ENCODE measurements around the gene R3HDM2. TPM values are rescaled to one million over a fixed set of nuclear protein-coding genes. Genes with fewer than 3 reads are reported as not detected.

Gene R3HDM2
- total and polyA plus RNA-seq, 2 of the 13 experiments (the other 11 are each of a cell fraction or from before 2014, with no cell fraction given) = 11.1 to 23.5 TPM

- Histone ChIP-seq H3K36me3 (replicated peaks in 1 of 2; ENCODE audit: control insufficient read depth in 1 of 2, insufficient read depth in 2 of 2, low read length in 2 of 2) (no peaks in the 10 kb centered on the region), H3K4me2 (ENCODE audit: low read depth, low read length) (no peak overlapping the region), H3K27me3 (ENCODE audit: control insufficient read depth in 1 of 2, insufficient read depth in 2 of 2, low read length in 2 of 2) (no peaks in the 10 kb centered on the region), H3K4me1 (ENCODE audit: insufficient read depth, low read length) (peaks cover 28% of the 10 kb centered on the region), H3K4me3 (replicated peaks in 1 of 3; ENCODE audit: insufficient read depth in 1 of 3, low read depth in 2 of 3, low read length in 3 of 3) (no peak overlapping the region), H3K79me2 (ENCODE audit: insufficient read depth, low read length) (no peaks in the 10 kb centered on the region), H3K9me3 (ENCODE audit: low read length) (no peaks in the 10 kb centered on the region), H3K9ac (ENCODE audit: insufficient read depth, low read depth, low read length) (no peak overlapping the region), H4K20me1 (ENCODE audit: insufficient read depth, low read length) (no peaks in the 10 kb centered on the region), H3K27ac (ENCODE audit: extremely low read length, insufficient read depth, low read length) (no peak overlapping the region), H2AFZ (ENCODE audit: low read length) (no peak overlapping the region)
- DNase-seq (ENCODE audit: low spot score) = no peak
- ChIA-PET POLR2A (interaction anchor here (2.9 kb wide), 1 partner anchor 69 kb away, joined by 13 read pairs; the partner anchor contains the start of gene INHBC), CTCF (ENCODE audit: low intra/inter-chr PET ratio, low total read pairs) (no interaction called here)
- FAIRE-seq = no peak
- ATAC-seq = no peak
- no TSS peak for BruUV-seq (replicated peaks)
- WGBS (ENCODE audit: low lambda C conversion rate) = 98% methylated on average over 3 of the region's 3 CpGs
- in situ Hi-C loops (cut with HindIII; ENCODE audit: extremely low pct_ligation_motif_present, low pct_unique_long_range_greater_than_20kb) = no loop called here
- intact Hi-C loops (cut with micrococcal nuclease; ENCODE audit: unreplicated experiment) = loop anchor here (10.0 kb wide), 1 partner anchor 62 kb away; no protein-coding TSS in a partner anchor
- TF ChIP-seq EED (CRISPR knock-in tag; IDR thresholded peaks at IDR 0.05) (no peak), HMG20B (CRISPR knock-in tag; conservative IDR thresholded peaks at IDR 0.05) (no peak), SNAPC2 (CRISPR knock-in tag; IDR thresholded peaks at IDR 0.05) (no peak), ZNF770 (CRISPR knock-in tag; IDR thresholded peaks at IDR 0.05) (no peak), ZBTB42 (CRISPR knock-in tag; IDR thresholded peaks at IDR 0.05) (no peak), ZNF891 (CRISPR knock-in tag; IDR thresholded peaks at IDR 0.05) (no peak), BRF2 (CRISPR knock-in tag; IDR thresholded peaks at IDR 0.05) (no peak), EP300 (IDR thresholded peaks at IDR 0.05; ENCODE audit: low read depth in 2 of 2, low read length in 2 of 2) (no peak), EP300 (CRISPR knock-in tag; IDR thresholded peaks at IDR 0.05; ENCODE audit: borderline replicate concordance) (no peak), CAMTA2 (CRISPR knock-in tag; IDR thresholded peaks at IDR 0.05; ENCODE audit: borderline replicate concordance) (no peak), ZNF556 (CRISPR knock-in tag; IDR thresholded peaks at IDR 0.05; ENCODE audit: borderline replicate concordance) (no peak), ZBTB34 (CRISPR knock-in tag; IDR thresholded peaks at IDR 0.05) (no peak), FOSL1 (CRISPR knock-in tag; IDR thresholded peaks at IDR 0.05; ENCODE audit: borderline replicate concordance) (no peak), CSRNP2 (CRISPR knock-in tag; conservative IDR thresholded peaks at IDR 0.05; ENCODE audit: low read depth) (no peak), ZNF230 (CRISPR knock-in tag; IDR thresholded peaks at IDR 0.05) (no peak)
- TF ChIP-seq, protein P1, sequence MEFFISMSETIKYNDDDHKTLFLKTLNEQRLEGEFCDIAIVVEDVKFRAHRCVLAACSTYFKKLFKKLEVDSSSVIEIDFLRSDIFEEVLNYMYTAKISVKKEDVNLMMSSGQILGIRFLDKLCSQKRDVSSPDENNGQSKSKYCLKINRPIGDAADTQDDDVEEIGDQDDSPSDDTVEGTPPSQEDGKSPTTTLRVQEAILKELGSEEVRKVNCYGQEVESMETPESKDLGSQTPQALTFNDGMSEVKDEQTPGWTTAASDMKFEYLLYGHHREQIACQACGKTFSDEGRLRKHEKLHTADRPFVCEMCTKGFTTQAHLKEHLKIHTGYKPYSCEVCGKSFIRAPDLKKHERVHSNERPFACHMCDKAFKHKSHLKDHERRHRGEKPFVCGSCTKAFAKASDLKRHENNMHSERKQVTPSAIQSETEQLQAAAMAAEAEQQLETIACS (CRISPR knock-in tag; IDR thresholded peaks at IDR 0.05) = no peak
- TF ChIP-seq, protein P2, sequence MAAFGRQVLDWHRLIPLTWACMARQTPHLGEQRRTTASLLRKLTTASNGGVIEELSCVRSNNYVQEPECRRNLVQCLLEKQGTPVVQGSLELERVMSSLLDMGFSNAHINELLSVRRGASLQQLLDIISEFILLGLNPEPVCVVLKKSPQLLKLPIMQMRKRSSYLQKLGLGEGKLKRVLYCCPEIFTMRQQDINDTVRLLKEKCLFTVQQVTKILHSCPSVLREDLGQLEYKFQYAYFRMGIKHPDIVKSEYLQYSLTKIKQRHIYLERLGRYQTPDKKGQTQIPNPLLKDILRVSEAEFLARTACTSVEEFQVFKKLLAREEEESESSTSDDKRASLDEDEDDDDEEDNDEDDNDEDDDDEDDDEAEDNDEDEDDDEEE (CRISPR knock-in tag; IDR thresholded peaks at IDR 0.05) = no peak
These were observed 64.5 kb downstream of the R3HDM2 start for GRCh38 chr12:57366315-57366714.
